Ovary (tissue), 3 donors: ENCODE measurements around the gene C10orf105.

Experiments used
- CTCF ChIP-seq, 3 donors: fragments of 450-650 bp in 2 of 3; fragments of 200-600 bp in 1 of 3; IDR thresholded peaks; one replicate each; pipeline versions ENCODE4 v1.5.1 to v1.8.0; 2016 to 2022; ENCODE audit warnings: antibody characterized with exemption in 3 of 3, mild to moderate bottlenecking in 1 of 3
- EP300 ChIP-seq: sonication (generic); formaldehyde crosslinking; IDR thresholded peaks from one replicate; pipeline ENCODE4 v1.6.1; 2017; ENCODE audit warnings: antibody characterized with exemption
- POLR2A ChIP-seq: fragments of 450-650 bp; IDR thresholded peaks from one replicate; pipeline ENCODE4 v1.6.1; 2017; ENCODE audit warnings: antibody characterized with exemption, mild to moderate bottlenecking, moderate library complexity
- donor health status: DM: no; HTN: no; CAD: no.

GRCh38 chr10:71743866-71744265 lies 24.3 kb upstream of the C10orf105 start:
- no peak for TF ChIP-seq CTCF (IDR thresholded peaks at IDR 0.05)
- TF ChIP-seq EP300: no peak
- TF ChIP-seq POLR2A: no peak
